ENCODE measurements around the gene THBS3.
"Not testable (repeated sequence)": the region's sequence is repeated elsewhere in the genome, so short reads cannot be mapped to it uniquely, and the experiment has no call there.

Gene THBS3

DNA sequence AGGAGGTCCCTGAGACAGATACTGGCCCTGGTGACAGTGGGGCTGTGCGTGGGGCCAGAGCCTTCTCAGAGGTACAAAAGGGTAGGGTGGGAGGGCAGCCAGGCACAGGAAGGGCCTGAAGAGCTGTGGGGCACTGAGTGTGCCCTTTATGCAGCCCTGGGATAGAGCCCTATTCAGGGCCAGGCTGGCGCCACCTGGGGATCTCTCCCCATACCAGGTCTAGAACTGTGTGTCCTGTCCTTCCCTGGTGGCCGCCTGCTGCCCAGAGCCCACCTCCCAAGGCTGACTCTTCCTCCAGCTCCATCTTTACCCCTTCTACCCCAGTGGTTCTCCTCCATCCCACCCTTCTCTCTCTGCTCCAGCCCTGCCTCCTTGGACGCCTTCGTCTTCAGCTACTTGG, 25.8 kb upstream of the THBS3 start:
- DNase-seq (ENCODE audit: low spot score), result not testable (repeated sequence)

DNA sequence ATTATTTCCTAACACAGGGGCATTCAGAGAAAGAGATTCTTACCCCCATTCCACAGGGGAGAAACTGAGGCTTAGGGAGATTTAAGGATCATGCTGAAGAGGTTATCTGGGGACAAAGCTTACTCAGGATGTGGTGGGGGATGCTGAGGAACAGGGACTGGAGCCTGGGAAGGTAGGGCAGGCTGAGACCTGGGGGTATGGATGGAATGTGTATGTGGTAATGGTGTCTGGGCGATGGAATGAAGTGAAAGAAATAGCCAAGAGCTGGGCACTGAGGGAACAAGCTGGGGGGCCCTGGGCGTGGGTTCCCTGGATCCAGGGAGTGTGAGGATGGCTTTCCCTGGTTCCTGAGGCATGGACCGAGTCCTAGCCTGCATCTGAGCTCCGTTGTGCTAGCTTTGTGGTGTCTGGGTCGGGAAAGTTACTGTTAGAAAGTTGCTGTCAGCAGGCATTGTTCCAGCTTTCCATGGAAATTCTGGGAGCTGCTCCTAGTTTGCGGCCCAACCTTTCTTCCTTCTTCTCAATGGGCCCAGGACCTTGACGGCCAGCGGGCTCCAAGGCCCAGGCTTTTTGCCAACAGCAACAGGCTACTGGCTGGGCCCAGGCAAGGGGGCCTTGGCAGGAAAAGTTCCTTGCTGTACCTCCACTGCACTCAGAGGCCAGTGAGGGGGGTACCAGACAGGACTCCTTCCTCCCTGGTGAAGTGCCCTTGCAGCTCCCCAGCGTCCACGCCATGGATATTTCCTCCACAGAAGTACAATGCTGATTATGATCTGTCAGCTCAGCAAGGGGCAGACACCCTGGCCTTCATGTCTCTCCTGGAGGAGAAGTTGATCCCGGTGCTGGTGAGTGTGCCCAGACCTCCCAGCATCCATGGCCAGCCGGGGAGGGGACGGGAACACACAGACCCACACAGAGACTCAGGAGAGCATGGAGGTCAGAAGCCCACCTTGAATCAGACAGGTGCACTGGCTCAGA, 24.6 kb upstream of the THBS3 start:
- not testable (repeated sequence) for DNase-seq (ENCODE audit: low spot score)

DNA sequence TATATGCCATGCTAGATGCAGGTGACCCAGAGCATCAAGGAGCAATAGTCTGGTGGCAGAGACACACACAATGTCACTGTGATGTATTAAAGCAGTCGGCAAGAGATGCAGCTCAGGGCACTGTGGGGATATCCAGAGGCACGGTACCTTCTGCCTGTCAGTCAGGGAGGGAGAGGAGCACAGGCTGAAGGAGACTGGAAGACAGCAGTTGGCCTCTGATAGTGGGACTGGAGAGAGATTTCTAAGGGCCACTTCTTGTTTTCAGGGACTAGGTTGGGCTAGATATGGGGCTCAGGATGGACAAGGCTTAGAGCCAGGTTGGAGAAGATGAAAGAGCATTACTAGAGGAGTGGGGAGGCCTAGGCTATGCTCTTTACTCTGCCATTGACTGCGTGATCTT, 23.6 kb upstream of the THBS3 start:
- not testable (repeated sequence) for DNase-seq (ENCODE audit: low spot score)

DNA sequence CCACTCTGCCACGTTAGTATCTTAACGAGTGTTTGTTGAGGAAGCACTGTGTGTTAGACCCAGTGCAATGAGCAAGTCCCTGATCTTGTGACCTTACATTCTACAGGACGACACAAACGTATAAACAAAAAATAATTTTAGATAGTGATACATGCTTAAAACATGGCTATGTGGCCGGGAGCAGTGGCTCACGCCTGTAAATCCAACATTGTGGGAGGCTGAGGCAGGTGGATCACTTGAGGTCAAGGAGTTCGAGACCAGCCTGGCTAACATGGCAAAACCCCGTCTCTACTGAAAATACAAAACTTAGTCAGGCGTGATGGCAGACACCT, 20.4 kb upstream of the THBS3 start:
- no peak for DNase-seq (ENCODE audit: low spot score)

DNA sequence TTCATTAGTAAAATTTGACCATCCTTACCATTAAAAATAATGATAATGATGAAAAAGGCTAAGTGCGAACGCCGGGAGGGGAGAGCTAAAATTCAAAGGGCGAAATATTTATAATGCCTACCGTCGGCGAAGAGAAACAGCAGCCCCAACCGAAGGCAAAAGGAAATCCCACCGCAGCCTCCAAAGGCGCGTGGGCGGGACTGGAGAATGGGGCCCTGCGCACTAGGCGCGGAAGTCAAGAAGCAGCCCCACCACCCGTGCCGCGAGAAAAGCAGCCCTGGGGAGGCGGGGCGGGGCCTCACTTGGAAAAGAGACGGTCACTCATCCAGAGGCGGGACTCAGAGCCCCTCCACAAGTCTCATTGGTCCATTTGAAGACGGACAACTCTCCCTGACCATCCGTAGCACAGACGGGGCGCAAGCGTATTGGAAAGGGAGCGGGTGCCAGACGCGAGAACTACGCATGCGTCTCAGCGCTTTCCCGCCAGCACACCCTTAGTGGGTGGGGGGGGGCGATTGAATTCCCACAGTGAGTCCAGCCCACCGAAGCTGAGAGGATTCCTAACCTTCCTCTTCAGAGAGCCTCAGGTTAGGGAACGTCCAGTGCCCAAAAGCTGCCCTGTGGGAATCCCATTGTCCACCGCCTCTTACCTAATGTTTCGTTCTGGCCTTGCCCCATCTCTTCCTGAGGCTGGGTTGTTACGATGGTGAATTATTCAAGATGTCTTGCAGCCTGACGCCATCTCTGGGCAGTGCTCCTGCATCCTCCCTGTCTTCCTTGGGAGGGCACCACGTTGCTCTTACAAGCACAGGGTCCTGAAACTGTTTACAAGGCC, 19.8 kb upstream of the THBS3 start:
- peak; percentile 99 for DNase-seq (ENCODE audit: low spot score)

DNA sequence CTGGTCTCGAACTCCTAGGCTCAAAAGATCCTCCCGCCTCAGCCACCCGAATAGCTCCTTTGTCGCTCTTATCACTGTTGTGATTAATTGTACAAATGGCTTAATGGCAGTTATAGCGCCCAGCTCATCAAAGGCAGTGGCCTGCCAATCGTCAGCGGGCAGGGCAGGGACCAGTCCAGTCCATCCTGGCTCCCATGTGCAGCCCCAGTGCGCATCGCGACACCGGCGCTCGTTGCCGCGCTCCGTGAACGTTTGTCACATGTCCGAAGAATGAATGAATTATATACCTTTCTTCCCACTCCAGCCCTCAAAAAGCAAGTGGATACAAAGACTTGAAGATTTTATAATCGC, 19.2 kb upstream of the THBS3 start:
- DNase-seq (ENCODE audit: low spot score), result peak; percentile 80

DNA sequence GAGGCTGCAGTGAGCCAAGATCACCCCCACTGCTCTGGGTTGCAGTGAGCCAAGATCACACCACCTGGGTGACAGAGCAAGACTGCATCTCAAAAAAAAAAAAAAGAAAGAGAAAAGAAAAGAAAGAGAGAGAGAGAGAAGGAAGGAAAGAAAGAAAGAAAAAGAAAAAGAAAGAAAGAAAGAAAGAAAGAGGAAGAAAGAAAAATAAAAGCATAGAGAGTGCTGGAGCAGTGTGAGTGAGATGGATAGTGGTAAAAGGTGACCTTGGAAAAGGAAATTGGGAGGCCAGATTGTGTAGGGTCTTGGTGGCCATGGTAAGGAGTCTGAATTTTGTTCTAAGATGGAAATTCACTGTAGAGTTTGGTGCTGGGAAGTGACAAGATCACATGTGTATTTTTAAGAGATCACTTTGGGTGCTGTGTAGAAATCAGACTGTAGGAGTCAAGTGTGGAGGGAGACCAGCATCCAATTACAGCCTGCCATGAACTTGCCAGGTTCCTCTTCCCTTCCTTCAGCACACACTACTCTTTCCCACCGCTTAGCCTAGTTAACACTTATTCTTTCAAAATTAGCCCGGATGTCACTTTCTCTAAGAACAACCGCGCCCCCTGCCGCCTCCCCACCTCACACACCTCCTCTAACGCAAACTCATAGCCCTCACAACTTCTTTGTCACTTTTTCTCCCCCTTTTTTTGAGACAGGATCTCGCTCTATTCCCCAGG, 18.7 kb upstream of the THBS3 start:
- peak; percentile 90 for DNase-seq (ENCODE audit: low spot score)

DNA sequence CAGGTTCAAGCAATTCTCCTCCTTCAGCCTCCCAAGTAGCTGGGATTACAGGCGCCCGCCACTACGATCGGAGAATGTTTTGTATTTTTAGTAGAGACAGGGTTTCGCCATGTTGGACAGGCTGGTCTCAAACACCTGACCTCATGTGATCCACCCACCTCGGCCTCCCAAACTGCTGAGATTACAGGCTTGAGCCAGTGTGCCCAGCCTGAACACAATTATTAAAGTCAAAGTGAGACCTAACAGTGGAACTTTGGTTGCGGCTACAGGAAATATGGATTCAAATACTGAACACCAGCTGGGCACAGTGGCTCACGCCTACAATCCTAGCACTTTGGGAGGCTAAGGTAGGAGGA, 17.7 kb upstream of the THBS3 start:
- not testable (repeated sequence) for DNase-seq (ENCODE audit: low spot score)

DNA sequence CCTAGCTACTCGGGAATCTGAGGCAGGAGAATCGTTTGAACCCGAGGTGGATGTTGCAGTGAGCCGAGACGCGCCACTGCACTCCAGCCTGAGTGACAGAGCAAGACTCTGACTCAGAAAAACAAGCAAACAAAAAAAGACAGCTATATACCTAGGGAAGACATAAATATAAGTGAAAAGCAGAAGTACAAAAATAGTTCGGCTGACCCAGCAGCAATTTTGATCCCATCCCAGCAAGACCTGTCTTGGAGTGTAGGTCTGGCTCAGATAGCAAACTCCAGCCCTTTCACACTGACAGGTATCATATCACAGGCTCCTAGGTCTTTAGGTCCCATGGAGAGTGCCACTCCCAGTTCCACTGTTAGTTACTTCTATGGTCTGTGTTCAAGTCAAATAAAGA, 15.3 kb upstream of the THBS3 start:
- no peak for DNase-seq (ENCODE audit: low spot score)

DNA sequence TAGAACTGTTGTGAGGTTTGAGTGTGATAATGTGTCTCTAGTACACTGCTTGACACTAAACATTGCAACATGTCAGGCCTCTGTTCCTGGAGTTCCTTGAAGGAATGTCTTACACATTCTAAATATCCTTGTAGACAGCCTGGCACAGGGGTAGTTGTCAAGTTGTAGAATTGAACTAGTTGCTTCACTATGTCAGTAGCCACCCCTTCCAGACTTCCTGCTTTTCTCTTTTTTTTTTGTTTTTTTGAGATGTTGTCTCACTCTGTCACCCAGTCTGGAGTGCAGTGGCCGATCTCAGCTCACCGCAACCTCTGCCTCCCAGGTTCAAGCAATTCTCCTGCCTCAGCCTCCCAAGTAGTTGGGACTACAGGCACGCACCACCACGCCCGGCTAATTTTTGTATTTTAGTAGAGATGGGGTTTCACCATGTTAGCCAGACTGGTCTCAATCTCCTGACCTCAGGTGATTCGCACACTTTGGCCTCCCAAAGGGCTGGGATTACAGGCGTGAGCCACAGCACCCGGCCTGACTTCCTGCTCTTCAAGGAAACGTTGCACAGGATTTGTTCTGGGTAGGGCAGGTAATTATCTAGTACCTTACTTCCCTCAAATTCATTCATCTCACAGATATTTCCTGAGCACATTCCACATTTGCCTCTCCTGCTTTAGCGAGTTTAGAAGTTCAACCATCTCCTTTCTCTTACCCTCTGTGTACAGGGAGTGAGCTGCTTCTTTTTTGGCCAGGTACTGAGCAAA, 12.7 kb upstream of the THBS3 start:
- not testable (repeated sequence) for DNase-seq (ENCODE audit: low spot score)

DNA sequence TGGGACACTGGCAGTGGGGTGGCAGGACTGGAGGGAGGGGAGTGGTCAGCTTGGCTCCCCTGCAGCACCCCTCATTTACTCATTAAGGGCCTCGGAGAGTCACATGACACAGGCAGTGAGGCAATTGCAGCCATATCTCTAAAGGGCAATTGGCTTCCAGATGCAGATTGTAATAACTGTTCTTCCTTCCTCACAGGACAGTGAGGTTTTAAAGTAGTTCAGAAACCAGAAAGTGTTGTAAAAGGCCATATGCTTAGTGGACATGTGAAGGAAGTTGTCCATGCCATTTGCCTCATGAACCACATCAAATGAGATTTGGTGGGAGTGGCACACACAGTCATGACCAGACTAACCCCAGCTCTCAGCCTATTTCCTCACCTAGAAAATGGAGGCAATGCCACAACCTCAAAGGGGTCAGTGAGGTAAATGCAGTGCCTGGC, 11.9 kb upstream of the THBS3 start:
- no peak for DNase-seq (ENCODE audit: low spot score)

DNA sequence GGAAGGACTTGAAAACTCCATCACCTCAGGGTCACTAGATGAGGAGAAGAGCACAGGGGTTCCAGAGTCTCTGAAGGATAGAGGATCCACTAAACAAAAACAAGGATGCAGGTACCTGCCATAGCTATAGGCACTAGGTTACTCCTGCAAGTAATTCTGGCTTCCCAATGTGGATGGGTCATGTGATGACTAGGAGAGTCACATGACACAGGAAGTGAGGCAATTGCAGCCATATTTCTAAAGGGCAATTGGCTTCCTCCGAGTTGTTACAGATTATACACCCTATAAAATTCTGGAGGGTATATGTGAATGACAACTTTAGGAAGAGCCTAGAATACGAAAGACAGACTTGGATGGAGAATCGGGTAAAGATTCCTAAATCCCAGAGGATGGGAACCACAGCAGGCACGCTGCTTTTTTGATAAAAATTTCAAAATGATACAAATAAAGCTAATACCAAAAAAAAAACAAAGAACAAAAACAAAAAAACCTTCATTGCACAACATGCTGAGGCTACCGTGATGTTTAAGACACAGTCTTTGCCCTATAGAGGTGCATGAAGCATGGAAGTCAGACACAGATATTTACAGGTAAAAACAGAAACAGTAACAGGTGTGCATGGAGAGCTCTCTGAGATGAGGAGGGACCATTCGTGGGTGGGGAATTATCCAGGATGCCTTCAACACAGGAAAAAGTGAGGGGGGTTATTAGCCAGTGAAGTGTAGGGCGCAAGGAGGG, 11.3 kb upstream of the THBS3 start:
- DNase-seq (ENCODE audit: low spot score), result peak; percentile 60

DNA sequence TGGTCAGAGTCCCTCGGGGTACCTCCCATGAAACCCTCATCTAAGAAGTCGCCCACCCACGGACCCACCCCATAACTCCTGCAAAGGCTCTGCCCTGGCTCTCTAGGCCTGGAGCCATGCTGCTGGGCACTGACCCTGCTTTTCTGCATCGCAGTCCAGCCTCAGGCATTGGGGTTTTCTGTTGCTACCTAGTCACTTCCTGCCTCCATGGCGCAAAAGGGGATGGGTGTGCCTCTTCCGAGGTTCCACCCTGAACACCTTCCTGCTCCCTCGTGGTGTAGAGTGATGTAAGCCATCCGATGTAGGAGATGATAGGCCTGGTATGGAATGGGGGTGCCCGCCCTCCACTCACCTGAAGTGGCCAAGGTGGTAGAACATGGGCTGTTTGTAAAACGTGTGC, 7.0 kb upstream of the THBS3 start:
- DNase-seq (ENCODE audit: low spot score), result not testable (repeated sequence)

DNA sequence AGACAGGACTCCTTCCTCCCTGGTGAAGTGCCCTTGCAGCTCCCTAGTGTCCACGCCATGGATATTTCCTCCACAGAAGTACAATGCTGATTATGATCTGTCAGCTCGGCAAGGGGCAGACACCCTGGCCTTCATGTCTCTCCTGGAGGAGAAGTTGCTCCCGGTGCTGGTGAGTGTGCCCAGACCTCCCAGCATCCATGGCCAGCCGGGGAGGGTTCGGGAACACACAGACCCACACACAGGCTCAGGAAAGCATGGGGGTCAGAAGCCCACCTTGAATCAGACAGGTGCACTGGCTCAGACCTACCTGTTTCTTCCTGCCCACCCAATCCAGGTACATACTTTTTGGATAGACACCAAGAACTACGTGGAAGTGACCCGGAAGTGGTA, 4.3 kb upstream of the THBS3 start:
- DNase-seq (ENCODE audit: low spot score), result not testable (repeated sequence)

DNA sequence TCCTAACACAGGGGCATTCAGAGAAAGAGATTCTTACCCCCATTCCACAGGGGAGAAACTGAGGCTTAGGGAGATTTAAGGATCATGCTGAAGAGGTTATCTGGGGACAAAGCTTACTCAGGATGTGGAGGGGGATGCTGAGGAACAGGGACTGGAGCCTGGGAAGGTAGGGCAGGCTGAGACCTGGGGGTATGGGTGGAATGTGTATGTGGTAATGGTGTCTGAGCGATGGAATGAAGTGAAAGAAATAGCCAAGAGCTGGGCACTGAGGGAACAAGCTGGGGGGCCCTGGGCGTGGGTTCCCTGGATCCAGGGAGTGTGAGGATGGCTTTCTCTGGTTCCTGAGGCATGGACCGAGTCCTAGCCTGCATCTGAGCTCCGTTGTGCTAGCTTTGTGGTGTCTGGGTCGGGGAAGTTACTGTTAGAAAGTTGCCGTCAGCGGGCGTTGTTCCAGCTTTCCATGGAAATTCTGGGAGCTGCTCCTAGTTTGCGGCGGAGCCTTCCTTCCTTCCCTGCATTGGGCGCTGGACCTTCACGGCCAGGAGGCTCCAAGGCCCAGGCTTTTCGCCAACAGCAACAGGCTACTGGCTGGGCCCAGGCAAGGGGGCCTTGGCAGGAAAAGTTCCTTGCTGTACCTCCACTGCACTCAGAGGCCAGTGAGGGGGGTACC, 3.8 kb upstream of the THBS3 start:
- not testable (repeated sequence) for DNase-seq (ENCODE audit: low spot score)

DNA sequence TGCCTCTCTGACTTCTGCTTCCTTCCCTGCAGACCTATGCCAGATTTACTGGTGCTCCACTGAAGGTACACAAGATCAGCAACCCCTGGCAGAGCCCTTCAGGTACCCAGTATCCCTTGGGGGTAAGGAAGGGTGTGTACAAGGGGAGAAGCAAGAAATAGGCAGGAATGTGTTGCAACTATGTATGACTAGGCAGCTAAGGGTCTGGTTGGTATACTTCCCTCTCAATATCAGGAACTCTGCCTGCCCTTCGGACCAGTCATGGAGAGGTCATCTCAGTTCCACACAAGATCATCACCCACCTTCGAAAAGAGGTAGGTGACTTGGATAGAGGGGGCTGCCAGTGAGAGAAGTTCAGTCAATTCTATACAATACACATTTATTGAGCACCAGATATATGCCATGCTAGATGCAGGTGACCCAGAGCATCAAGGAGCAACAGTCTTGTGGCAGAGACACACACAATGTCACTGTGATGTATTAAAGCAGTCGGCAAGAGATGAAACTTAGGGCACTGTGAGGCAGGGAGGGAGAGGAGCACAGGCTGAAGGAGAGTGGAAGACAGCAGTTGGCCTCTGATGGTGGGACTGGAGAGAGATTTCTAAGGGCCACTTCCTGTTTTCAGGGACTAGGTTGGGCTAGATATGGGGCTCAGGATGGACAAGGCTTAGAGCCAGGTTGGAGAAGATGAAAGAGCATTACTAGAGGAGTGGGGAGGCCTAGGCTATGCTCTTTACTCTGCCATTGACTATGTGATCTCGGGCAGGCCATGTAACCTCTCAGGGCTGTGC, 2.8 kb upstream of the THBS3 start:
- DNase-seq (ENCODE audit: low spot score), result no peak

DNA sequence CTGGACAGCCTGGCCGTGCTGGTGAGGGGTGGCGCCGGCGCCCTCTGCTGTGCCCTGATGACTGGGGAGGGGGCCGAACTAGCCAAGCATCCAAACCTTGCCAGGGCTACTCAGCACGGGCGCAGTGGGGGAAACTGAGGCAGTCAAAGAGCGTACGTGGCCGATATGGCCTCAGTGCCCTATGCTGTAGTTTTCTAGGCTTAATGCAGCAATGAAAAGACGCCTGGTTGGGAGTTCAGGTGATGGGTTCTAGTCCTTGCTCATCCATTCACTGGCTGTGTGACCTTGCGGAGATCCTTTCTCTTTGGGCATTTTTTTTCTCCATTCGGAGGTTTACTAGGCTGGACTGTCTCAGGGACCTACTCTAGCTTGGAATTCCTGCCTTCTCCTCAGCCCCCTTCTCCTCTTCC, 1.6 kb upstream of the THBS3 start:
- DNase-seq (ENCODE audit: low spot score), result no peak

DNA sequence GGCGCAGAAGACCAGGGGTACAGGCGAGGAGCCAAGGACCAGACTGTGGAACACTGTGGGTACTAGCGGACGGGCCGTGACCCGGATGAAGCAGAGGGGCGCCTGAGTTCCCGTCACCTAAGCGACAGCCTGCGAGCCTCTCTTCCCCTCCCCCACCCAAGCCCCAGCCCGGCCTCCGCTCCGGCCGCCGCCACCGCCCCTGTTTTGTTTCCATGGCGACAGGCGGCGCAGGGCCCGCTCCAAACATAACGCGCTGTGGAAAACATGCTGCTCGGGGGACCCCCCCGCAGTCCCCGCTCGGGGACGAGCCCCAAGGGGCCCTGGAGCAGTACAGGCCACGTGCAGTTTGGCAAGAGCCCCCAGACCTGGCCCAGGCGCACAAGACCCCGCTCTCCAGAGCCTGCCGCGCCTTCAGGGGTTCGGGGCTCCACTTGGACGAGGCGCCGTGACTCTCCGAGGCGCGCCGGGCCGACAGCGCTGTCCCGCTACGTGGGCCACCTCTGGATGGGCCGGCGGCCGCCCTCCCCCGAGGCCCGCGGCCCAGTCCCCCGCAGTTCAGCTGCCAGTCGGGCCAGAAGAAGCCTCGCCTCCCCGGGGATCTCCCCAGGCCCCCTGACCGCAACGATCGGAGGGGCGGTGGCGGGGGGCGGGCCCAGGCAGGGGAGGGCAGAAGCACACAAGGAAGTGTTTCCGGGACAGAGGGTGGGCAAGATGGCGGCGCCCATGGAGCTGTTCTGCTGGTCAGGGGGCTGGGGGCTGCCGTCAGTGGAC, 1.0 kb upstream of the THBS3 start, which contains the start of gene MTX1:
MTX1 (plus strand) TSS at position 155 of the 771 bp plus-strand sequence; CDS start at position 265, 110 bp downstream.
- peak; percentile 86 for DNase-seq (ENCODE audit: low spot score)

Measured in RKO (cell line).